ENCODE measurements around the gene DKC1. TPM values are rescaled to one million over a fixed set of nuclear protein-coding genes. Genes with fewer than 3 reads are reported as not detected.

DKC1 gene
- total RNA-seq, 3 donors from 2014 or later (not counting 1 experiment from before 2014, with no cell fraction given), result 41.8 to 54.3 (median 53.9) TPM

DNA sequence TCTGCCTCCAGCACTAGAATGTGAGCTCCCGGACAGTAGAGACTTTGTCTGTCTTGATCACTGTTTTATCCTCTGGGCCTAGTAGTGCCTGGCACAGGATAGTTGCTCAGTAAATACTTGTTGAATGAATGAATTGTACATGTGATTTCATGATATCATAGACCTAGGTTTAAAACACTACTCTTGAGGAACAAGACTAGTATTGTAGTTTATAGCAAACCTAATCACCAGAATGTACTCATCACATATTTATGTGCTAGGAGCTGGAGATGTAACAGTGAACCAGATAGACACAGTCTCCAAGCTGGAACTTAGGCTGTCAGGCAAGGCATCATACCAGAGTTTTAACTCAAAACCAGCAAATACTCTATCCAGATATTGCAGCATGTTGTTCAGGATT, 35.2 kb upstream of the DKC1 start:
- TF ChIP-seq CTCF (IDR thresholded peaks at IDR 0.05), result no peak
- peaks cover 81% of the 10 kb centered on the region for H3K4me1 ChIP-seq (ENCODE audit: control insufficient read depth, insufficient read depth, low read length)
- WGBS (ENCODE audit: insufficient coverage), result 100% methylated on average over 1 of the region's 1 CpG

GRCh38 chrX:154727871-154728270, 34.8 kb upstream of the DKC1 start:
- no peak for TF ChIP-seq CTCF (IDR thresholded peaks at IDR 0.05)

More for the DNA sequence above, 35.2 kb upstream of the DKC1 start:
- Mint-ChIP-seq H3K27ac (peak overlapping the region; percentile 86 to 87), H3K36me3 (no peaks in the 10 kb centered on the region), H3K4me1 (peaks cover 78 to 89% of the 10 kb centered on the region in 2 donors), H3K4me3 (no peak overlapping the region), H3K9me3 (no peaks in the 10 kb centered on the region), H3K27me3 (ENCODE audit: low read depth in 2 of 2) (no peaks in the 10 kb centered on the region)
- ATAC-seq (no peak), DNase-seq (no peak)
- intact Hi-C loops (cut with micrococcal nuclease), result no loop called here
- H3K4me3 ChIP-seq (ENCODE audit: low read length), result no peak overlapping the region
- no peaks in the 10 kb centered on the region for H3K27me3 ChIP-seq (ENCODE audit: control insufficient read depth, insufficient read depth, low read length)
- no peaks in the 10 kb centered on the region for H3K9me3 ChIP-seq (ENCODE audit: control insufficient read depth, insufficient read depth, low read length)
- no peaks in the 10 kb centered on the region for H3K36me3 ChIP-seq (ENCODE audit: control insufficient read depth, insufficient read depth, low read length)
- H3K27ac ChIP-seq (ENCODE audit: low read length), result peak overlapping the region; percentile 45

DNA sequence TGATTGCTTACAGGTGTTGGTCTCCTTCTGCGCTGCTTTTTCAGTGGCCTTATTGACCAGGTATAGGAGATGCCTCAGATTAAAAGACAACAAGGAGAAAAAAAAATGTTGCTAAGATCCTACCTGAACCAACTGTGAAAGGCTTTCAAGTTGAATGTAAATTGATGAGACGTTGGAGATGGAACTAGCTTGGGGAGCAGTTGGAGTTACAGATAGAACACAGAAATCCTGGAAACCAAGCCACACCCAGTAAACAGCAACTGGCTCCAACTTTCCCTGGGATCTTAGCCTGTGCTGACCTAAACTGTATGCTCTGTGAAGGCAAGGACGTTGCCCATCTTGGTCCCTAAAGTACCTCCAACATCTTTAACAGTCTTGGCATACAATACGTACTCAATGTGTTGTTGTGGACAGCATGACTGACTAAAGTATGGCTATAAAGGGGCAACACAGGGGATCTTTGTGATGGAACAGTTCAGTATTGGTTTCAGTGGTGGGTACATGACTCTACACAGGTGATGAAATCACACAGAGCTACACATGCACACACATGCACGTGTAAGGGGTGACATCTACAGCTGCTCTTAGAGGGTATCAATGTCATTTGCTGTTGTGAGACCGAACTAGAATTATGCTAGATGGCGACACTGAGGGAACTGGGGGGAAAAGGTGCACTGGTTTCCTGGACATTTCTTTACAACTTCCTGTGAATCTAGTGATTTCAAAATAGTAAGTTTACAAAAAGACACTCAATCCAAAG, 34.1 kb upstream of the DKC1 start:
- no peak for ATAC-seq
- TF ChIP-seq CTCF (IDR thresholded peaks at IDR 0.05), result no peak
- Mint-ChIP-seq H3K36me3 (no peaks in the 10 kb centered on the region), H3K27me3 (ENCODE audit: low read depth in 2 of 2) (no peaks in the 10 kb centered on the region), H3K27ac (peak overlapping the region; percentile 86 to 87), H3K9me3 (no peaks in the 10 kb centered on the region), H3K4me1 (peaks cover 83 to 90% of the 10 kb centered on the region in 2 donors), H3K4me3 (peak overlapping the region; percentile 17)
- WGBS (ENCODE audit: insufficient coverage), result 67% methylated on average over 4 of the region's 7 CpGs
- no peaks in the 10 kb centered on the region for H3K27me3 ChIP-seq (ENCODE audit: control insufficient read depth, insufficient read depth, low read length)
- H3K4me1 ChIP-seq (ENCODE audit: control insufficient read depth, insufficient read depth, low read length), result peaks cover 82% of the 10 kb centered on the region
- peak in 1 of 2 donors; percentile 18 for DNase-seq
- H3K9me3 ChIP-seq (ENCODE audit: control insufficient read depth, insufficient read depth, low read length), result no peaks in the 10 kb centered on the region
- H3K4me3 ChIP-seq (ENCODE audit: low read length), result no peak overlapping the region
- peak overlapping the region; percentile 45 for H3K27ac ChIP-seq (ENCODE audit: low read length)
- H3K36me3 ChIP-seq (ENCODE audit: control insufficient read depth, insufficient read depth, low read length), result no peaks in the 10 kb centered on the region
- intact Hi-C loops (cut with micrococcal nuclease), result no loop called here

More at GRCh38 chrX:154727871-154728270, 34.8 kb upstream of the DKC1 start:
- H3K4me1 Mint-ChIP-seq, result peaks cover 83 to 90% of the 10 kb centered on the region in 2 donors
- no peak overlapping the region for H3K4me3 Mint-ChIP-seq
- H3K27ac ChIP-seq (ENCODE audit: low read length), result peak overlapping the region; percentile 45
- no peaks in the 10 kb centered on the region for H3K36me3 ChIP-seq (ENCODE audit: control insufficient read depth, insufficient read depth, low read length)
- H3K27me3 ChIP-seq (ENCODE audit: control insufficient read depth, insufficient read depth, low read length), result no peaks in the 10 kb centered on the region
- H3K4me3 ChIP-seq (ENCODE audit: low read length), result no peak overlapping the region
- WGBS (ENCODE audit: insufficient coverage), result 33% methylated on average over 2 of the region's 3 CpGs
- ATAC-seq (no peak), DNase-seq (no peak)
- peaks cover 85% of the 10 kb centered on the region for H3K4me1 ChIP-seq (ENCODE audit: control insufficient read depth, insufficient read depth, low read length)
- no peaks in the 10 kb centered on the region for H3K9me3 Mint-ChIP-seq
- H3K36me3 Mint-ChIP-seq, result no peaks in the 10 kb centered on the region
- intact Hi-C loops (cut with micrococcal nuclease), result no loop called here
- no peaks in the 10 kb centered on the region for H3K27me3 Mint-ChIP-seq (ENCODE audit: low read depth in 2 of 2)
- H3K9me3 ChIP-seq (ENCODE audit: control insufficient read depth, insufficient read depth, low read length), result no peaks in the 10 kb centered on the region
- peak overlapping the region; percentile 86 to 87 for H3K27ac Mint-ChIP-seq

All from natural killer cell (primary cell).